Mesenchymal stem cell (in vitro differentiated cells and primary cell): ENCODE results near the gene UBE2E2.

Experiments used
- DNase-seq: peaks from one replicate; pipeline ENCODE4 v3.0.0-alpha.2; 2013
- H2AFZ ChIP-seq: one replicate; pipeline ENCODE4 v1.6.1; 2013; ENCODE audit warnings: low read depth, mild to moderate bottlenecking, control low read depth, inconsistent platforms, low read length, moderate library complexity
- H2AK5ac ChIP-seq: 2 replicates; pipeline ENCODE4 v1.6.1; 2013; ENCODE audit warnings: low read length, moderate library complexity, mild to moderate bottlenecking, inconsistent platforms; ENCODE audit not compliant: severe bottlenecking
- H2BK120ac ChIP-seq: one replicate; pipeline ENCODE4 v1.6.1; 2013; ENCODE audit warnings: low read depth, mild to moderate bottlenecking, inconsistent platforms, low read length, moderate library complexity
- H2BK12ac ChIP-seq, 2 experiments: one replicate each; pipeline ENCODE4 v1.6.1; 2013; ENCODE audit warnings: inconsistent platforms in 2 of 2, low read length in 2 of 2, mild to moderate bottlenecking in 2 of 2, moderate library complexity in 2 of 2, control low read depth in 1 of 2
- H2BK15ac ChIP-seq: one replicate; pipeline ENCODE4 v1.6.1; 2013; ENCODE audit warnings: mild to moderate bottlenecking, low read depth, inconsistent platforms; ENCODE audit not compliant: poor library complexity, severe bottlenecking
- H2BK5ac ChIP-seq: 2 replicates; pipeline ENCODE4 v1.6.1; 2013; ENCODE audit warnings: low read depth, mild to moderate bottlenecking, low read length, control low read depth, inconsistent platforms; ENCODE audit not compliant: poor library complexity, severe bottlenecking
- H3K14ac ChIP-seq, 2 experiments: one replicate each; pipeline ENCODE4 v1.6.1; 2013; ENCODE audit warnings: inconsistent platforms in 2 of 2, low read length in 2 of 2, control low read depth in 1 of 2, mild to moderate bottlenecking in 1 of 2, moderate library complexity in 1 of 2
- H3K18ac ChIP-seq, 2 experiments: one replicate each; pipeline ENCODE4 v1.6.1; 2013; ENCODE audit warnings: inconsistent platforms in 2 of 2, low read length in 2 of 2, control low read depth in 1 of 2, low read depth in 1 of 2, mild to moderate bottlenecking in 1 of 2
- H3K23ac ChIP-seq, 2 experiments: one replicate each; pipeline ENCODE4 v1.6.1; 2013; ENCODE audit warnings: inconsistent platforms in 2 of 2, low read length in 2 of 2, mild to moderate bottlenecking in 2 of 2, moderate library complexity in 2 of 2, control low read depth in 1 of 2
- H3K27ac ChIP-seq: 2 replicates; pipeline ENCODE4 v1.5.1; 2013; ENCODE audit warnings: mild to moderate bottlenecking, moderate library complexity, low read length, control low read depth, inconsistent platforms; ENCODE audit not compliant: poor library complexity, severe bottlenecking
- H3K27me3 ChIP-seq, 2 experiments: 2 replicates each; pipeline versions ENCODE4 v1.6.1 to v1.7.0; 2013; ENCODE audit warnings: low read length in 2 of 2, mild to moderate bottlenecking in 2 of 2, moderate library complexity in 2 of 2, control low read depth in 1 of 2, inconsistent platforms in 1 of 2; ENCODE audit not compliant: control insufficient read depth in 1 of 2, insufficient read depth in 1 of 2
- H3K36me3 ChIP-seq, 2 experiments: 2 replicates each; pipeline versions ENCODE4 v1.6.1 to v1.7.0; 2013; ENCODE audit warnings: low read length in 2 of 2, control low read depth in 1 of 2, inconsistent platforms in 1 of 2, low read depth in 1 of 2, mild to moderate bottlenecking in 1 of 2; ENCODE audit not compliant: insufficient read depth in 2 of 2, control insufficient read depth in 1 of 2
- H3K4ac ChIP-seq, 2 experiments: one replicate each; pipeline ENCODE4 v1.6.1; 2013; ENCODE audit warnings: inconsistent platforms in 2 of 2, low read length in 2 of 2, mild to moderate bottlenecking in 2 of 2, moderate library complexity in 2 of 2, control low read depth in 1 of 2, low read depth in 1 of 2
- H3K4me1 ChIP-seq: 2 replicates; pipeline ENCODE4 v1.6.1; 2013; ENCODE audit warnings: low read depth, low read length, control low read depth; ENCODE audit not compliant: control insufficient read depth, insufficient read depth
- H3K4me2 ChIP-seq: 2 replicates; pipeline ENCODE4 v1.6.1; 2013; ENCODE audit warnings: low read length, mild to moderate bottlenecking, inconsistent platforms; ENCODE audit not compliant: poor library complexity, severe bottlenecking
- H3K4me3 ChIP-seq, 2 experiments: 2 replicates each; pipeline versions ENCODE4 v1.5.1 to v1.7.0; 2013; ENCODE audit warnings: low read length in 2 of 2, mild to moderate bottlenecking in 2 of 2, control low read depth in 1 of 2, low read depth in 1 of 2; ENCODE audit not compliant: insufficient read depth in 1 of 2
- H3K79me1 ChIP-seq: replicated peaks from 2 replicates; pipeline ENCODE4 v1.6.1; 2013; ENCODE audit warnings: mild to moderate bottlenecking, control low read depth, low read length, inconsistent platforms; ENCODE audit not compliant: poor library complexity, severe bottlenecking
- H3K9ac ChIP-seq: 2 replicates; pipeline ENCODE4 v1.7.0; 2013; ENCODE audit warnings: mild to moderate bottlenecking, low read length, moderate library complexity
- H3K9me3 ChIP-seq: 2 replicates; pipeline ENCODE4 v1.7.0; 2013; ENCODE audit warnings: mild to moderate bottlenecking, low read length; ENCODE audit not compliant: control insufficient read depth
- H4K8ac ChIP-seq: one replicate; pipeline ENCODE4 v1.6.1; 2013; ENCODE audit warnings: inconsistent platforms, mild to moderate bottlenecking, low read length, moderate library complexity
- H4K91ac ChIP-seq: one replicate; pipeline ENCODE4 v1.6.1; 2013; ENCODE audit warnings: mild to moderate bottlenecking, low read length, inconsistent platforms
- WGBS: methylation state at CpG from one replicate; pipeline ENCODE4 v1.1.7; 2013; ENCODE audit warnings: mixed read lengths; 5-methylcytosine and 5-hydroxymethylcytosine counted together

Gene UBE2E2

GRCh38 chr3:23489300-23490158 is 286.4 kb downstream of the UBE2E2 start:
- no peak overlapping the region for H4K8ac ChIP-seq

GRCh38 chr3:23490459-23490858 is 287.3 kb downstream of the UBE2E2 start:
- no peak overlapping the region for H2BK15ac ChIP-seq
- no peak overlapping the region for H3K9ac ChIP-seq
- H3K4me3 ChIP-seq: no peak overlapping the region
- H2AK5ac ChIP-seq: no peak overlapping the region
- H3K4me2 ChIP-seq: no peak overlapping the region
- H3K23ac ChIP-seq: no peak overlapping the region
- no peak overlapping the region for H4K8ac ChIP-seq
- no peak overlapping the region for H3K4ac ChIP-seq
- H2BK12ac ChIP-seq: no peak overlapping the region
- H2AFZ ChIP-seq: no peak overlapping the region
- WGBS: 0% methylated on average over 2 of the region's 3 CpGs
- H4K91ac ChIP-seq: no peak overlapping the region
- H3K9me3 ChIP-seq: peaks cover 5% of the 10 kb centered on the region
- no peaks in the 10 kb centered on the region for H3K27me3 ChIP-seq
- peaks cover 32% of the 10 kb centered on the region for H3K79me1 ChIP-seq
- H3K18ac ChIP-seq: no peak overlapping the region
- H3K4me1 ChIP-seq: peaks cover 2% of the 10 kb centered on the region
- H2BK5ac ChIP-seq: no peak overlapping the region
- H3K14ac ChIP-seq: no peak overlapping the region
- no peak overlapping the region for H3K27ac ChIP-seq
- DNase-seq: peak; percentile 79
- peaks cover 0 to 3% of the 10 kb centered on the region in 2 experiments for H3K36me3 ChIP-seq
- H2BK120ac ChIP-seq: no peak overlapping the region

More at GRCh38 chr3:23489300-23490158, 286.4 kb downstream of the UBE2E2 start:
- H3K4me3 ChIP-seq: no peak overlapping the region
- peaks cover 2% of the 10 kb centered on the region for H3K4me1 ChIP-seq
- peak overlapping the region in 1 of 2 experiments; percentile 33 for H2BK12ac ChIP-seq
- H3K79me1 ChIP-seq: peaks cover 32% of the 10 kb centered on the region
- no peak overlapping the region for H3K4ac ChIP-seq
- H2BK5ac ChIP-seq: no peak overlapping the region
- H3K27ac ChIP-seq: no peak overlapping the region
- H3K18ac ChIP-seq: no peak overlapping the region
- H3K9me3 ChIP-seq: peaks cover 5% of the 10 kb centered on the region
- H3K14ac ChIP-seq: no peak overlapping the region
- H2AFZ ChIP-seq: no peak overlapping the region
- no peak overlapping the region for H3K23ac ChIP-seq
- no peak overlapping the region for H3K9ac ChIP-seq
- no peak overlapping the region for H2BK120ac ChIP-seq
- no peak overlapping the region for H4K91ac ChIP-seq
- H2AK5ac ChIP-seq: no peak overlapping the region
- DNase-seq: peak; percentile 48
- H3K4me2 ChIP-seq: no peak overlapping the region
- H3K36me3 ChIP-seq: peaks cover 0 to 3% of the 10 kb centered on the region in 2 experiments
- no peak overlapping the region for H2BK15ac ChIP-seq
- WGBS: 90% methylated on average over 5 of the region's 7 CpGs
- no peaks in the 10 kb centered on the region for H3K27me3 ChIP-seq

GRCh38 chr3:23492057-23492456 is 288.9 kb downstream of the UBE2E2 start:
- H4K91ac ChIP-seq: no peak overlapping the region
- H3K9me3 ChIP-seq: no peaks in the 10 kb centered on the region
- no peak overlapping the region for H3K18ac ChIP-seq
- no peak overlapping the region for H2BK5ac ChIP-seq
- no peaks in the 10 kb centered on the region for H3K27me3 ChIP-seq
- H3K4me1 ChIP-seq: peaks cover 2% of the 10 kb centered on the region
- H3K79me1 ChIP-seq: peaks cover 24% of the 10 kb centered on the region
- H2BK120ac ChIP-seq: no peak overlapping the region
- H2AK5ac ChIP-seq: no peak overlapping the region
- no peak overlapping the region for H3K23ac ChIP-seq
- H3K14ac ChIP-seq: no peak overlapping the region
- H3K4me3 ChIP-seq: no peak overlapping the region
- no peak overlapping the region for H3K4me2 ChIP-seq
- H3K27ac ChIP-seq: no peak overlapping the region
- no peak overlapping the region for H4K8ac ChIP-seq
- no peak for DNase-seq
- no peak overlapping the region for H2BK12ac ChIP-seq
- peaks cover 0 to 3% of the 10 kb centered on the region in 2 experiments for H3K36me3 ChIP-seq
- H2AFZ ChIP-seq: no peak overlapping the region
- H3K4ac ChIP-seq: no peak overlapping the region
- no peak overlapping the region for H2BK15ac ChIP-seq
- no peak overlapping the region for H3K9ac ChIP-seq

- Histone ChIP-seq H3K18ac (no peak overlapping the region), H3K9ac (no peak overlapping the region), H3K4me3 (no peak overlapping the region), H2AFZ (no peak overlapping the region), H3K36me3 (no peaks in the 10 kb centered on the region), H3K4ac (no peak overlapping the region), H3K4me2 (no peak overlapping the region), H2BK12ac (no peak overlapping the region), H3K9me3 (no peaks in the 10 kb centered on the region), H3K27ac (no peak overlapping the region), H3K27me3 (no peaks in the 10 kb centered on the region), H4K91ac (no peak overlapping the region), H3K4me1 (peaks cover 2% of the 10 kb centered on the region), H2AK5ac (no peak overlapping the region), H3K23ac (no peak overlapping the region), H3K79me1 (peaks cover 16% of the 10 kb centered on the region), H2BK120ac (no peak overlapping the region), H2BK5ac (no peak overlapping the region), H2BK15ac (no peak overlapping the region), H3K14ac (no peak overlapping the region), H4K8ac (no peak overlapping the region)
- no peak for DNase-seq
Measured at GRCh38 chr3:23493889-23494288, 290.8 kb downstream of the UBE2E2 start.
